ENCODE measurements around the gene CXCR4. TPM values are rescaled to one million over a fixed set of nuclear protein-coding genes. Genes with fewer than 3 reads are reported as not detected.
"Not testable (repeated sequence)": the region's sequence is repeated elsewhere in the genome, so short reads cannot be mapped to it uniquely, and the experiment has no call there.

CXCR4 gene
- total RNA-seq, 6 experiments from 2014 or later, result not detected

- no peak for TF ChIP-seq CTCF (IDR thresholded peaks at IDR 0.05)
- Mint-ChIP-seq H3K4me1 (ENCODE audit: low read depth) (no peaks in the 10 kb centered on the region), H3K9me3 (peaks cover 5% of the 10 kb centered on the region; the same call in 1 of the 2 replicates), H3K27ac (no peak overlapping the region), H3K4me3 (no peak overlapping the region), H3K36me3 (ENCODE audit: low read depth) (no peaks in the 10 kb centered on the region), H3K27me3 (ENCODE audit: insufficient read depth) (peaks cover 3% of the 10 kb centered on the region; the same call in 1 of the 2 replicates)
- no peak for DNase-seq
Observed at GRCh38 chr2:136093583-136093982, 24.4 kb downstream of the CXCR4 start.

- no peak overlapping the region for H3K27ac Mint-ChIP-seq
- peaks cover 11% of the 10 kb centered on the region; the same call in 1 of the 2 replicates for H3K9me3 Mint-ChIP-seq
- H3K27me3 Mint-ChIP-seq (ENCODE audit: insufficient read depth), result no peaks in the 10 kb centered on the region
- no peaks in the 10 kb centered on the region for H3K36me3 Mint-ChIP-seq (ENCODE audit: low read depth)
- no peak for TF ChIP-seq CTCF (IDR thresholded peaks at IDR 0.05)
- no peak for DNase-seq
- no peaks in the 10 kb centered on the region for H3K4me1 Mint-ChIP-seq (ENCODE audit: low read depth)
- H3K4me3 Mint-ChIP-seq, result no peak overlapping the region
Observed at GRCh38 chr2:136091899-136092298, 26.1 kb downstream of the CXCR4 start.

- peaks cover 11% of the 10 kb centered on the region; the same call in 1 of the 2 replicates for H3K9me3 Mint-ChIP-seq
- H3K27me3 Mint-ChIP-seq (ENCODE audit: insufficient read depth); DNase-seq; H3K36me3 Mint-ChIP-seq (ENCODE audit: low read depth); H3K27ac Mint-ChIP-seq; H3K4me1 Mint-ChIP-seq (ENCODE audit: low read depth); H3K4me3 Mint-ChIP-seq: not testable (repeated sequence)
Observed at GRCh38 chr2:136087901-136088460, 30.0 kb downstream of the CXCR4 start.

- H3K36me3 Mint-ChIP-seq (ENCODE audit: low read depth), result no peaks in the 10 kb centered on the region
- no peak overlapping the region for H3K27ac Mint-ChIP-seq
- peaks cover 9% of the 10 kb centered on the region; the same call in 1 of the 2 replicates for H3K4me1 Mint-ChIP-seq (ENCODE audit: low read depth)
- peaks cover 11% of the 10 kb centered on the region; the same call in 1 of the 2 replicates for H3K9me3 Mint-ChIP-seq
- TF ChIP-seq CTCF (IDR thresholded peaks at IDR 0.05), result no peak
- DNase-seq, result no peak
- peaks cover 3% of the 10 kb centered on the region; the same call in 1 of the 2 replicates for H3K27me3 Mint-ChIP-seq (ENCODE audit: insufficient read depth)
- no peak overlapping the region for H3K4me3 Mint-ChIP-seq
Observed at GRCh38 chr2:136086253-136087016, 31.5 kb downstream of the CXCR4 start.

GRCh38 chr2:136085453-136086209 is 32.3 kb downstream of the CXCR4 start:
- DNase-seq, result no peak
- peaks cover 9% of the 10 kb centered on the region; the same call in 1 of the 2 replicates for H3K4me1 Mint-ChIP-seq (ENCODE audit: low read depth)
- H3K9me3 Mint-ChIP-seq, result peaks cover 11% of the 10 kb centered on the region; the same call in 1 of the 2 replicates
- H3K36me3 Mint-ChIP-seq (ENCODE audit: low read depth), result no peaks in the 10 kb centered on the region
- no peak overlapping the region for H3K27ac Mint-ChIP-seq
- no peak overlapping the region for H3K4me3 Mint-ChIP-seq
- no peak for TF ChIP-seq CTCF (IDR thresholded peaks at IDR 0.05)
- H3K27me3 Mint-ChIP-seq (ENCODE audit: insufficient read depth), result peaks cover 3% of the 10 kb centered on the region; the same call in 1 of the 2 replicates
